ENCODE data around the gene C2CD5.

DNA sequence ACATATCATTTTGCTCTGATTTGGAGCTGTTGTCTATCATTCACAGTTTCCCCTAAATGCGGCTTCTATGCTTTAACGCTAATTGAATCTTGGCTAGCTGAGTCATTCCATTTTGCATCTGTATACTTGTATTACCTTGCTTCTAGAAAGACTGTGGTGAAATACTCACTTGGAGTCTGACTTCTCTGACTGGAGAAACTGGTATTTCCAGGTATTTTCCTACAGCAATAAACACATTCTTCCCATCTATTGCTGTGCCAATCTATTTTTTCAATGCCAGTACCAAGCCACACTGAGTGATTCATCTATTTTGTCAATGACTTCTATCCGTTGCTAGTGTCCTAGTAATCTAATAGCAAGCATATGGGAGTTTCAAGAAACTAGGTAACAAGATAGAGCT, 133.9 kb downstream of the C2CD5 start:
- TF ChIP-seq CTCF (IDR thresholded peaks at IDR 0.05) (no peak), POLR2A (IDR thresholded peaks at IDR 0.05) (no peak)
